Cardiac muscle cell (in vitro differentiated cells and primary cell): ENCODE data around the gene ZC2HC1C. TPM values are rescaled to one million over a fixed set of nuclear protein-coding genes. Genes with fewer than 3 reads are reported as not detected.

Experiments used
- DNase-seq, 2 donors: peaks; one replicate each; pipeline versions ENCODE4 v3.0.0 to v3.0.0-alpha.2; 2010 to 2017; ENCODE audit warnings: low read depth in 1 of 2, low spot score in 1 of 2
- H3K27ac ChIP-seq: fragments of 200-600 bp; sonication (generic); 2 replicates; pipeline ENCODE4 v1.5.1; 2016
- H3K27me3 ChIP-seq: fragments of 200-600 bp; sonication (generic); 2 replicates; pipeline ENCODE4 v1.6.0; 2016; ENCODE audit warnings: control low read depth
- H3K36me3 ChIP-seq: fragments of 200-600 bp; sonication (generic); 2 replicates; pipeline ENCODE4 v1.5.1; 2016; ENCODE audit warnings: control low read depth
- H3K4me1 ChIP-seq: fragments of 200-600 bp; sonication (generic); 2 replicates; pipeline ENCODE4 v1.8.1; 2017; ENCODE audit warnings: low read depth, mild to moderate bottlenecking, mixed run types
- H3K4me3 ChIP-seq: fragments of 200-600 bp; sonication (generic); 2 replicates; pipeline ENCODE4 v1.5.1; 2016; ENCODE audit warnings: mild to moderate bottlenecking
- H3K9me3 ChIP-seq: fragments of 200-600 bp; sonication (generic); 2 replicates; pipeline ENCODE4 v1.5.1; 2017; ENCODE audit warnings: low read depth, mild to moderate bottlenecking, control low read depth
- polyA plus RNA-seq: library from polyadenylated mRNA; unstranded; fragments of >200 nt; fragmentation: Nextera tagmentation; extraction: Ambion mirVana; gene quantifications from 2 replicates; pipeline ENCODE4 v1.2.1, GENCODE V29; 2016
- total RNA-seq: library from RNA; depleted of rRNA; stranded (reverse); fragments of >200 nt; gene quantifications from 2 replicates; pipeline ENCODE4 v1.2.3, GENCODE V29; 2016
- TF ChIP-seq, protein P1 (sequence below): IDR thresholded peaks from 2 replicates; pipeline ENCODE4 v1.5.1; 2012; ENCODE audit warnings: low read depth, mild to moderate bottlenecking, low read length

ZC2HC1C gene
- total and polyA plus RNA-seq, 2 experiments from 2014 or later = 7.7 to 8.2 TPM

DNA sequence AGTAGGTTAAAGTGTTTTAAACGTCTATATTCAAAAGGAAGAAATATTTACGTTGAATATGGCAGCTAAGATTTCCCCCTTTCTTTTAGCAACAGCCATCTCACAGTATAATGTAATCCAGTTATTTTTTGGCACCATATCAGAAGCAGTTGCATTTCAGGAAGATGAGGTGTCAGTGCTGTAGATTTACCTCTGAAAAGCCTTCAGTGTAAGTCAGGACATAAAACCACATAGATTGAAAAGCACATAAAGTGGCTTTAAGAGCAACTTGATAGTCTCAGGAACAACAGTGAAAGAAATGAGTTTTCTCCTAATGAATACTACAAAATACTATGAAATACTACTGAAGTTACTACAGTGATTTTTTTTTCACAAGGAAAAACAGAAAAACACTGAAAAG, 25.1 kb upstream of the ZC2HC1C start:
- TF ChIP-seq, protein P1, sequence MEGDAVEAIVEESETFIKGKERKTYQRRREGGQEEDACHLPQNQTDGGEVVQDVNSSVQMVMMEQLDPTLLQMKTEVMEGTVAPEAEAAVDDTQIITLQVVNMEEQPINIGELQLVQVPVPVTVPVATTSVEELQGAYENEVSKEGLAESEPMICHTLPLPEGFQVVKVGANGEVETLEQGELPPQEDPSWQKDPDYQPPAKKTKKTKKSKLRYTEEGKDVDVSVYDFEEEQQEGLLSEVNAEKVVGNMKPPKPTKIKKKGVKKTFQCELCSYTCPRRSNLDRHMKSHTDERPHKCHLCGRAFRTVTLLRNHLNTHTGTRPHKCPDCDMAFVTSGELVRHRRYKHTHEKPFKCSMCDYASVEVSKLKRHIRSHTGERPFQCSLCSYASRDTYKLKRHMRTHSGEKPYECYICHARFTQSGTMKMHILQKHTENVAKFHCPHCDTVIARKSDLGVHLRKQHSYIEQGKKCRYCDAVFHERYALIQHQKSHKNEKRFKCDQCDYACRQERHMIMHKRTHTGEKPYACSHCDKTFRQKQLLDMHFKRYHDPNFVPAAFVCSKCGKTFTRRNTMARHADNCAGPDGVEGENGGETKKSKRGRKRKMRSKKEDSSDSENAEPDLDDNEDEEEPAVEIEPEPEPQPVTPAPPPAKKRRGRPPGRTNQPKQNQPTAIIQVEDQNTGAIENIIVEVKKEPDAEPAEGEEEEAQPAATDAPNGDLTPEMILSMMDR = no peak
- no peaks in the 10 kb centered on the region for H3K27me3 ChIP-seq
- no peaks in the 10 kb centered on the region for H3K9me3 ChIP-seq
- peak in 1 of 2 donors; percentile 60 for DNase-seq
- no peaks in the 10 kb centered on the region for H3K4me1 ChIP-seq
- H3K36me3 ChIP-seq = peaks cover 5% of the 10 kb centered on the region
- H3K4me3 ChIP-seq = no peak overlapping the region
- H3K27ac ChIP-seq = no peak overlapping the region

- TF ChIP-seq, protein P1 = no peak
- no peak overlapping the region for H3K27ac ChIP-seq
These were observed 24.7 kb upstream of the ZC2HC1C start for GRCh38 chr14:75044752-75045151.

DNA sequence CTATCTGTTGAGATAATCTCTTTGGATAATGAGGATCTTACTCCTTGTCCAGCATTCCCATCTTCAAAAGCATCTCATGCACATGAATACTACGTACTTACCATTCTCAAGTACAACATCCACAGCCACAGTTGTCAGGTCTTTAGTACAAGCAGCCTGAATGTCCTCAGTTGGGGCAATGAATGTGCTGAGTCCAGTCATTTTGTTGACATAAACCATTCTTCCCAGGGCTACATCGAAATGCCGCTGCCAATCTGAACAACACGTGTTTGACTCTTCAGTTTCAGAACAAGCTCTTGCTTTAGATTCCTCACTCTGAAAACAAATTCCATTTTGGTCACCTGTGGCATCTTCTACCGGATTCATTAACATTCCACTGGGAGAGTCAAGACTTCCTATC, 23.2 kb upstream of the ZC2HC1C start:
- H3K9me3 ChIP-seq = no peaks in the 10 kb centered on the region
- peaks cover 5% of the 10 kb centered on the region for H3K36me3 ChIP-seq
- TF ChIP-seq, protein P1 = no peak
- no peak overlapping the region for H3K27ac ChIP-seq
- no peak for DNase-seq
- H3K4me1 ChIP-seq = no peaks in the 10 kb centered on the region
- H3K4me3 ChIP-seq = no peak overlapping the region
- no peaks in the 10 kb centered on the region for H3K27me3 ChIP-seq

More at GRCh38 chr14:75044752-75045151, 24.7 kb upstream of the ZC2HC1C start:
- DNase-seq = no peak
- no peaks in the 10 kb centered on the region for H3K4me1 ChIP-seq
- no peaks in the 10 kb centered on the region for H3K27me3 ChIP-seq
- H3K36me3 ChIP-seq = peaks cover 5% of the 10 kb centered on the region
- no peak overlapping the region for H3K4me3 ChIP-seq
- H3K9me3 ChIP-seq = no peaks in the 10 kb centered on the region

- Histone ChIP-seq H3K4me3 (no peak overlapping the region), H3K36me3 (peaks cover under 1% of the 10 kb centered on the region), H3K9me3 (no peaks in the 10 kb centered on the region), H3K4me1 (no peaks in the 10 kb centered on the region), H3K27ac (no peak overlapping the region), H3K27me3 (no peaks in the 10 kb centered on the region)
- DNase-seq = no peak
- TF ChIP-seq, protein P1 = no peak
These were observed 22.5 kb upstream of the ZC2HC1C start for GRCh38 chr14:75046899-75047298.

GRCh38 chr14:75047506-75047905, 21.9 kb upstream of the ZC2HC1C start:
- Histone ChIP-seq H3K27me3 (no peaks in the 10 kb centered on the region), H3K36me3 (no peaks in the 10 kb centered on the region)

More at GRCh38 chr14:75047506-75047905, 21.9 kb upstream of the ZC2HC1C start:
- TF ChIP-seq, protein P1 = no peak
- H3K4me3 ChIP-seq = no peak overlapping the region
- no peak overlapping the region for H3K27ac ChIP-seq
- H3K4me1 ChIP-seq = no peaks in the 10 kb centered on the region
- H3K9me3 ChIP-seq = no peaks in the 10 kb centered on the region
- DNase-seq = no peak
